Epithelial cell of proximal tubule (primary cell): ENCODE data around the gene ARL15. TPM values are rescaled to one million over a fixed set of nuclear protein-coding genes. Genes with fewer than 3 reads are reported as not detected.

Experiments
- DNase-seq: peaks from one replicate; pipeline ENCODE4 v3.0.0-alpha.2; 2011; ENCODE audit warnings: low read depth
- H3K4me3 ChIP-seq: 2 replicates; pipeline ENCODE4 v1.5.1; 2011; ENCODE audit warnings: low read depth, mild to moderate bottlenecking, low read length
- total RNA-seq: library from RNA; depleted of rRNA; stranded (reverse); fragments of >200 nt; gene quantifications from 2 replicates; pipeline ENCODE4 v1.2.3, GENCODE V29; 2015
- TF ChIP-seq, protein P1 (sequence below): conservative IDR thresholded peaks from 2 replicates; pipeline ENCODE4 v1.5.1; 2012; ENCODE audit warnings: low read depth, mild to moderate bottlenecking, low read length

Gene ARL15
- total RNA-seq, 1 donor from 2014 or later: 1.9 TPM

- no peak for DNase-seq
- TF ChIP-seq, protein P1, sequence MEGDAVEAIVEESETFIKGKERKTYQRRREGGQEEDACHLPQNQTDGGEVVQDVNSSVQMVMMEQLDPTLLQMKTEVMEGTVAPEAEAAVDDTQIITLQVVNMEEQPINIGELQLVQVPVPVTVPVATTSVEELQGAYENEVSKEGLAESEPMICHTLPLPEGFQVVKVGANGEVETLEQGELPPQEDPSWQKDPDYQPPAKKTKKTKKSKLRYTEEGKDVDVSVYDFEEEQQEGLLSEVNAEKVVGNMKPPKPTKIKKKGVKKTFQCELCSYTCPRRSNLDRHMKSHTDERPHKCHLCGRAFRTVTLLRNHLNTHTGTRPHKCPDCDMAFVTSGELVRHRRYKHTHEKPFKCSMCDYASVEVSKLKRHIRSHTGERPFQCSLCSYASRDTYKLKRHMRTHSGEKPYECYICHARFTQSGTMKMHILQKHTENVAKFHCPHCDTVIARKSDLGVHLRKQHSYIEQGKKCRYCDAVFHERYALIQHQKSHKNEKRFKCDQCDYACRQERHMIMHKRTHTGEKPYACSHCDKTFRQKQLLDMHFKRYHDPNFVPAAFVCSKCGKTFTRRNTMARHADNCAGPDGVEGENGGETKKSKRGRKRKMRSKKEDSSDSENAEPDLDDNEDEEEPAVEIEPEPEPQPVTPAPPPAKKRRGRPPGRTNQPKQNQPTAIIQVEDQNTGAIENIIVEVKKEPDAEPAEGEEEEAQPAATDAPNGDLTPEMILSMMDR: no peak
- no peak overlapping the region for H3K4me3 ChIP-seq
Observed at GRCh38 chr5:53974021-53974420, 336.4 kb downstream of the ARL15 start.

GRCh38 chr5:53972314-53972713 lies 338.1 kb downstream of the ARL15 start:
- no peak for DNase-seq
- TF ChIP-seq, protein P1: no peak
- H3K4me3 ChIP-seq: no peak overlapping the region

- DNase-seq: no peak
- TF ChIP-seq, protein P1: no peak
- no peak overlapping the region for H3K4me3 ChIP-seq
Observed at GRCh38 chr5:53971551-53971950, 338.8 kb downstream of the ARL15 start.

DNA sequence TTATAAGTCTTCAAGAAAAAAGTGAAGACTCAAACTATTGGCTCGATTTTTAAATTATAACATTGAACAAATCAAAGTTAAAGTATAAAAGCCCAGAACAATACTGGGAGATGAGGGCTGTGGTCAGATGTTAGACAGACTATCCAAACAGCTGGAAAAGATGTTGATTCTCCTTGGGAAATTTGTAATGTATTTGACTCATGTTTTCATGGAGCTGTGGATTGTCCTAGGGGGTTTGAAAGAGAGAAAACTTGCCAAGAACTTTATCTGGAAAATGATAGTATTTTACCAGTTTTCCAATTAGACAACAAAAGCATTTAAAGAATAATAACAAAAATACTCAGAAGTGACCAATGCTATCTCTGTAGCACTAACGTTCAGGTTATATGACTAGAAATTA lies 339.2 kb downstream of the ARL15 start:
- TF ChIP-seq, protein P1: no peak
- no peak overlapping the region for H3K4me3 ChIP-seq

GRCh38 chr5:53970475-53970874 lies 339.9 kb downstream of the ARL15 start:
- no peak for DNase-seq
- TF ChIP-seq, protein P1: no peak

More for the DNA sequence above, 339.2 kb downstream of the ARL15 start:
- DNase-seq: no peak

GRCh38 chr5:53969176-53969730 lies 341.1 kb downstream of the ARL15 start:
- TF ChIP-seq, protein P1: no peak

More at GRCh38 chr5:53970475-53970874, 339.9 kb downstream of the ARL15 start:
- no peak overlapping the region for H3K4me3 ChIP-seq

GRCh38 chr5:53965459-53965858 lies 344.9 kb downstream of the ARL15 start:
- TF ChIP-seq, protein P1: no peak
- H3K4me3 ChIP-seq: no peak overlapping the region
- no peak for DNase-seq

More at GRCh38 chr5:53969176-53969730, 341.1 kb downstream of the ARL15 start:
- no peak overlapping the region for H3K4me3 ChIP-seq
- no peak for DNase-seq
